PC-3 (cell line): ENCODE data around the gene OR6C4. TPM values are rescaled to one million over a fixed set of nuclear protein-coding genes. Genes with fewer than 3 reads are reported as not detected.
"Not testable (repeated sequence)": the region's sequence is repeated elsewhere in the genome, so short reads cannot be mapped to it uniquely, and the experiment has no call there.

ENCODE experiments used
- ATAC-seq: fragments of 200-7000 bp; cut with Tn5 transposase; 2 replicates; pipeline ENCODE4 v1.9.1; 2020; ENCODE audit warnings: mild to moderate bottlenecking, moderate library complexity
- BruUV-seq: library from RNA; stranded (reverse); fragments of 400-500 nt; replicated peaks from 2 replicates; lab custom pipeline; 2021; lab: Mats Ljungman, UMichigan
- CTCF ChIA-PET: fragments of 300-600 bp; sonication (Branson Sonifier 250); formaldehyde crosslinking; loops from one replicate; lab custom pipeline; 2022; ENCODE audit warnings: antibody characterized with exemption; lab: Charles Lee
- POLR2A ChIA-PET: fragments of 300-600 bp; sonication (Branson Sonifier 250); formaldehyde crosslinking; loops from one replicate; lab custom pipeline; 2022; ENCODE audit warnings: antibody characterized with exemption; ENCODE audit not compliant: unreplicated experiment; lab: Charles Lee
- DNase-seq: peaks from one replicate; pipeline ENCODE4 v3.0.0-alpha.2; 2015
- H2AFZ ChIP-seq: fragments of 300-600 bp; sonication (generic); 2 replicates; pipeline ENCODE4 v1.6.0; 2016; ENCODE audit warnings: antibody characterized with exemption, low read length
- H3F3A ChIP-seq: fragments of 300-600 bp; sonication (generic); one replicate; pipeline ENCODE4 v1.6.0; 2017; ENCODE audit warnings: antibody characterized with exemption, low read length, control low read depth, mild to moderate bottlenecking; ENCODE audit not compliant: unreplicated experiment
- H3K27ac ChIP-seq: fragments of 300-600 bp; sonication (generic); 2 replicates; pipeline ENCODE4 v1.5.1; 2016; ENCODE audit warnings: mild to moderate bottlenecking, low read length
- H3K27me3 ChIP-seq: fragments of 300-600 bp; sonication (generic); 2 replicates; pipeline ENCODE4 v1.6.1; 2016; ENCODE audit warnings: low read length, mixed read lengths
- H3K36me3 ChIP-seq: fragments of 300-600 bp; sonication (generic); 2 replicates; pipeline ENCODE4 v1.6.1; 2016; ENCODE audit warnings: low read depth, mixed run types, low read length, mixed read lengths
- H3K4me1 ChIP-seq: fragments of 300-600 bp; sonication (generic); 2 replicates; pipeline ENCODE4 v1.5.1; 2016; ENCODE audit warnings: low read length; ENCODE audit not compliant: insufficient read depth
- H3K4me2 ChIP-seq: fragments of 300-600 bp; sonication (generic); 2 replicates; pipeline ENCODE4 v1.6.0; 2016; ENCODE audit warnings: low read length
- H3K4me3 ChIP-seq: fragments of 300-600 bp; sonication (generic); 2 replicates; pipeline ENCODE4 v1.5.1; 2016; ENCODE audit warnings: mild to moderate bottlenecking, low read length, mixed read lengths
- H3K79me2 ChIP-seq: fragments of 300-600 bp; sonication (generic); 2 replicates; pipeline ENCODE4 v1.6.1; 2017; ENCODE audit warnings: low read length, mixed read lengths
- H3K9ac ChIP-seq: fragments of 300-600 bp; sonication (generic); 2 replicates; pipeline ENCODE4 v1.6.0; 2016; ENCODE audit warnings: mild to moderate bottlenecking, low read length
- H3K9me2 ChIP-seq: fragments of 300-600 bp; sonication (generic); replicated peaks from 2 replicates; pipeline ENCODE4 v1.6.1; 2016; ENCODE audit warnings: mixed run types, low read length, mixed read lengths
- H3K9me3 ChIP-seq: fragments of 300-600 bp; sonication (generic); 2 replicates; pipeline ENCODE4 v1.6.1; 2016; ENCODE audit warnings: low read length, mixed read lengths
- H4K20me1 ChIP-seq: fragments of 300-600 bp; sonication (generic); 2 replicates; pipeline ENCODE4 v1.6.1; 2016; ENCODE audit warnings: low read length, mixed read lengths
- EZH2 ChIP-seq: fragments of 300-600 bp; sonication (generic); IDR thresholded peaks from one replicate; pipeline ENCODE4 v1.6.1; 2017; ENCODE audit warnings: antibody characterized with exemption, mild to moderate bottlenecking, low read length; ENCODE audit not compliant: unreplicated experiment
- EZH2phosphoT487 ChIP-seq: fragments of 300-600 bp; sonication (generic); IDR thresholded peaks from 2 replicates; pipeline ENCODE4 v1.6.1; 2018; ENCODE audit warnings: mild to moderate bottlenecking, antibody characterized with exemption, low read length, borderline replicate concordance
- intact Hi-C: fragments of 100-400 bp; cut with micrococcal nuclease; formaldehyde crosslinking; loops from 2 replicates; pipeline ENCODE4 v1.9.0; 2023
- total RNA-seq: library from RNA; depleted of rRNA; stranded (reverse); fragments of >200 nt; gene quantifications from 2 replicates; pipeline ENCODE4 v1.2.3, GENCODE V29; 2014
- TF ChIP-seq, protein P1 (sequence below): fragments of 300-600 bp; sonication (generic); conservative IDR thresholded peaks from 2 replicates; pipeline ENCODE4 v1.5.1; 2017; ENCODE audit warnings: antibody characterized with exemption, low read depth, mild to moderate bottlenecking, low read length

OR6C4 gene
- total RNA-seq, 1 experiment from 2014 or later = not detected

GRCh38 chr12:55572168-55572567, 22.8 kb downstream of the OR6C4 start, which contains the start of gene OR2AP1:
Gene OR2AP1 (plus strand): TSS chr12:55572468. CDS start chr12:55574415, 1,947 bp downstream.
- no TSS peak for BruUV-seq
- H3K79me2 ChIP-seq = no peaks in the 10 kb centered on the region

GRCh38 chr12:55582066-55582465, 32.7 kb downstream of the OR6C4 start:
- Histone ChIP-seq H3K79me2 (no peaks in the 10 kb centered on the region), H3K9me2 (no peaks in the 10 kb centered on the region), H4K20me1 (no peaks in the 10 kb centered on the region), H3K4me1 (no peaks in the 10 kb centered on the region), H3F3A (no peaks in the 10 kb centered on the region), H3K9me3 (no peaks in the 10 kb centered on the region), H3K27me3 (no peaks in the 10 kb centered on the region), H3K27ac (no peak overlapping the region), H3K4me3 (no peak overlapping the region), H3K36me3 (no peaks in the 10 kb centered on the region), H2AFZ (no peak overlapping the region), H3K4me2 (no peak overlapping the region), H3K9ac (no peak overlapping the region)
- DNase-seq (no peak), ATAC-seq (no peak)
- CTCF ChIA-PET = no interaction called here
- intact Hi-C loops = no loop called here
- POLR2A ChIA-PET = no interaction called here
- BruUV-seq = no TSS peak
- TF ChIP-seq EZH2 (no peak), EZH2phosphoT487 (no peak)
- TF ChIP-seq, protein P1, sequence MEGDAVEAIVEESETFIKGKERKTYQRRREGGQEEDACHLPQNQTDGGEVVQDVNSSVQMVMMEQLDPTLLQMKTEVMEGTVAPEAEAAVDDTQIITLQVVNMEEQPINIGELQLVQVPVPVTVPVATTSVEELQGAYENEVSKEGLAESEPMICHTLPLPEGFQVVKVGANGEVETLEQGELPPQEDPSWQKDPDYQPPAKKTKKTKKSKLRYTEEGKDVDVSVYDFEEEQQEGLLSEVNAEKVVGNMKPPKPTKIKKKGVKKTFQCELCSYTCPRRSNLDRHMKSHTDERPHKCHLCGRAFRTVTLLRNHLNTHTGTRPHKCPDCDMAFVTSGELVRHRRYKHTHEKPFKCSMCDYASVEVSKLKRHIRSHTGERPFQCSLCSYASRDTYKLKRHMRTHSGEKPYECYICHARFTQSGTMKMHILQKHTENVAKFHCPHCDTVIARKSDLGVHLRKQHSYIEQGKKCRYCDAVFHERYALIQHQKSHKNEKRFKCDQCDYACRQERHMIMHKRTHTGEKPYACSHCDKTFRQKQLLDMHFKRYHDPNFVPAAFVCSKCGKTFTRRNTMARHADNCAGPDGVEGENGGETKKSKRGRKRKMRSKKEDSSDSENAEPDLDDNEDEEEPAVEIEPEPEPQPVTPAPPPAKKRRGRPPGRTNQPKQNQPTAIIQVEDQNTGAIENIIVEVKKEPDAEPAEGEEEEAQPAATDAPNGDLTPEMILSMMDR = no peak

More at GRCh38 chr12:55572168-55572567, 22.8 kb downstream of the OR6C4 start, which contains the start of gene OR2AP1:
- TF ChIP-seq EZH2 (no peak), EZH2phosphoT487 (no peak)
- TF ChIP-seq, protein P1 = no peak
- Histone ChIP-seq H3K4me1 (no peaks in the 10 kb centered on the region), H3K27ac (no peak within 1 kb of the TSS), H3F3A (no peaks in the 10 kb centered on the region), H3K36me3 (no peaks in the 10 kb centered on the region), H3K27me3 (no peaks in the 10 kb centered on the region), H3K4me2 (no peak within 1 kb of the TSS), H3K9me2 (no peaks in the 10 kb centered on the region), H3K4me3 (no peak within 1 kb of the TSS), H3K9me3 (no peaks in the 10 kb centered on the region), H4K20me1 (no peaks in the 10 kb centered on the region), H2AFZ (no peak within 1 kb of the TSS), H3K9ac (no peak within 1 kb of the TSS)
- CTCF ChIA-PET = no interaction called here
- ATAC-seq (no peak), DNase-seq (no peak)
- intact Hi-C loops = no loop called here
- POLR2A ChIA-PET = no interaction called here

GRCh38 chr12:55585817-55586216, 36.4 kb downstream of the OR6C4 start:
- Histone ChIP-seq H3K4me1 (no peaks in the 10 kb centered on the region), H3K27ac (no peak overlapping the region), H3K79me2 (no peaks in the 10 kb centered on the region), H3K9ac (no peak overlapping the region), H2AFZ (no peak overlapping the region), H3K9me2 (no peaks in the 10 kb centered on the region), H3K27me3 (no peaks in the 10 kb centered on the region), H3K9me3 (no peaks in the 10 kb centered on the region), H4K20me1 (no peaks in the 10 kb centered on the region), H3F3A (no peaks in the 10 kb centered on the region), H3K4me3 (no peak overlapping the region), H3K4me2 (no peak overlapping the region), H3K36me3 (no peaks in the 10 kb centered on the region)
- CTCF ChIA-PET = no interaction called here
- TF ChIP-seq EZH2phosphoT487 = no peak
- TF ChIP-seq, protein P1 = no peak
- no peak for TF ChIP-seq EZH2
- DNase-seq (no peak), ATAC-seq (no peak)
- intact Hi-C loops = no loop called here
- BruUV-seq = no TSS peak
- POLR2A ChIA-PET = no interaction called here

GRCh38 chr12:55590152-55590551, 40.8 kb downstream of the OR6C4 start:
- H3K36me3 ChIP-seq, H3K4me1 ChIP-seq, intact Hi-C loops, H3K27ac ChIP-seq, H3K9me2 ChIP-seq, H3K4me3 ChIP-seq, H2AFZ ChIP-seq, H3K9ac ChIP-seq, H3K9me3 ChIP-seq, POLR2A ChIA-PET, H4K20me1 ChIP-seq, ATAC-seq, H3K79me2 ChIP-seq, CTCF ChIA-PET, H3K27me3 ChIP-seq, H3K4me2 ChIP-seq, BruUV-seq, H3F3A ChIP-seq, DNase-seq: not testable (repeated sequence)
